ENCODE data around the gene CFAP299.

The CFAP299 gene

GRCh38 chr4:80576796-80577195 lies 241.3 kb downstream of the CFAP299 start:
- Histone ChIP-seq H3K4me3 (ENCODE audit: low read length) (no peak overlapping the region), H3K9ac (ENCODE audit: low read depth, low read length) (no peak overlapping the region), H3K9me3 (ENCODE audit: insufficient read depth, low read depth, low read length) (no peaks in the 10 kb centered on the region), H3K36me3 (ENCODE audit: insufficient read depth, low read depth, low read length) (no peaks in the 10 kb centered on the region), H3K27ac (ENCODE audit: low read length) (no peak overlapping the region), H3K27me3 (ENCODE audit: insufficient read depth, low read length) (no peaks in the 10 kb centered on the region), H3K4me1 (ENCODE audit: insufficient read depth, low read length) (no peaks in the 10 kb centered on the region)

GRCh38 chr4:80578001-80578400 lies 242.5 kb downstream of the CFAP299 start:
- Histone ChIP-seq H3K27me3 (ENCODE audit: insufficient read depth, low read length) (no peaks in the 10 kb centered on the region), H3K4me1 (ENCODE audit: insufficient read depth, low read length) (no peaks in the 10 kb centered on the region), H3K9me3 (ENCODE audit: insufficient read depth, low read depth, low read length) (no peaks in the 10 kb centered on the region), H3K4me3 (ENCODE audit: low read length) (no peak overlapping the region), H3K9ac (ENCODE audit: low read depth, low read length) (no peak overlapping the region), H3K27ac (ENCODE audit: low read length) (no peak overlapping the region), H3K36me3 (ENCODE audit: insufficient read depth, low read depth, low read length) (no peaks in the 10 kb centered on the region)

GRCh38 chr4:80585542-80585941 lies 250.0 kb downstream of the CFAP299 start:
- no peaks in the 10 kb centered on the region for H3K4me1 ChIP-seq (ENCODE audit: insufficient read depth, low read length)
- H3K27ac ChIP-seq (ENCODE audit: low read length) = no peak overlapping the region
- H3K9me3 ChIP-seq (ENCODE audit: insufficient read depth, low read depth, low read length) = no peaks in the 10 kb centered on the region
- no peaks in the 10 kb centered on the region for H3K36me3 ChIP-seq (ENCODE audit: insufficient read depth, low read depth, low read length)
- H3K9ac ChIP-seq (ENCODE audit: low read depth, low read length) = no peak overlapping the region
- no peaks in the 10 kb centered on the region for H3K27me3 ChIP-seq (ENCODE audit: insufficient read depth, low read length)
- H3K4me3 ChIP-seq (ENCODE audit: low read length) = no peak overlapping the region

GRCh38 chr4:80586716-80587115 lies 251.2 kb downstream of the CFAP299 start:
- Histone ChIP-seq H3K4me3 (ENCODE audit: low read length) (no peak overlapping the region), H3K9ac (ENCODE audit: low read depth, low read length) (no peak overlapping the region), H3K27ac (ENCODE audit: low read length) (no peak overlapping the region)

GRCh38 chr4:80587871-80588385 lies 252.4 kb downstream of the CFAP299 start:
- Histone ChIP-seq H3K4me3 (ENCODE audit: low read length) (no peak overlapping the region), H3K9ac (ENCODE audit: low read depth, low read length) (no peak overlapping the region), H3K27ac (ENCODE audit: low read length) (no peak overlapping the region), H3K36me3 (ENCODE audit: insufficient read depth, low read depth, low read length) (no peaks in the 10 kb centered on the region), H3K27me3 (ENCODE audit: insufficient read depth, low read length) (no peaks in the 10 kb centered on the region), H3K4me1 (ENCODE audit: insufficient read depth, low read length) (no peaks in the 10 kb centered on the region), H3K9me3 (ENCODE audit: insufficient read depth, low read depth, low read length) (no peaks in the 10 kb centered on the region)

More at GRCh38 chr4:80586716-80587115, 251.2 kb downstream of the CFAP299 start:
- H3K4me1 ChIP-seq (ENCODE audit: insufficient read depth, low read length) = no peaks in the 10 kb centered on the region
- no peaks in the 10 kb centered on the region for H3K36me3 ChIP-seq (ENCODE audit: insufficient read depth, low read depth, low read length)
- H3K27me3 ChIP-seq (ENCODE audit: insufficient read depth, low read length) = no peaks in the 10 kb centered on the region
- no peaks in the 10 kb centered on the region for H3K9me3 ChIP-seq (ENCODE audit: insufficient read depth, low read depth, low read length)

- Histone ChIP-seq H3K4me3 (ENCODE audit: low read length) (no peak overlapping the region), H3K9ac (ENCODE audit: low read depth, low read length) (no peak overlapping the region), H3K36me3 (ENCODE audit: insufficient read depth, low read depth, low read length) (no peaks in the 10 kb centered on the region), H3K27ac (ENCODE audit: low read length) (no peak overlapping the region), H3K4me1 (ENCODE audit: insufficient read depth, low read length) (no peaks in the 10 kb centered on the region), H3K27me3 (ENCODE audit: insufficient read depth, low read length) (no peaks in the 10 kb centered on the region), H3K9me3 (ENCODE audit: insufficient read depth, low read depth, low read length) (no peaks in the 10 kb centered on the region)
Measured at GRCh38 chr4:80592950-80593349, 257.4 kb downstream of the CFAP299 start.

GRCh38 chr4:80594701-80595100 lies 259.2 kb downstream of the CFAP299 start:
- H3K9ac ChIP-seq (ENCODE audit: low read depth, low read length) = no peak overlapping the region
- H3K36me3 ChIP-seq (ENCODE audit: insufficient read depth, low read depth, low read length) = no peaks in the 10 kb centered on the region
- H3K4me3 ChIP-seq (ENCODE audit: low read length) = no peak overlapping the region
- no peak overlapping the region for H3K27ac ChIP-seq (ENCODE audit: low read length)
- H3K27me3 ChIP-seq (ENCODE audit: insufficient read depth, low read length) = no peaks in the 10 kb centered on the region
- no peaks in the 10 kb centered on the region for H3K4me1 ChIP-seq (ENCODE audit: insufficient read depth, low read length)
- no peaks in the 10 kb centered on the region for H3K9me3 ChIP-seq (ENCODE audit: insufficient read depth, low read depth, low read length)

GRCh38 chr4:80608281-80608980 lies 272.9 kb downstream of the CFAP299 start:
- Histone ChIP-seq H3K9me3 (ENCODE audit: insufficient read depth, low read depth, low read length) (no peaks in the 10 kb centered on the region), H3K4me3 (ENCODE audit: low read length) (no peak overlapping the region), H3K27me3 (ENCODE audit: insufficient read depth, low read length) (no peaks in the 10 kb centered on the region), H3K4me1 (ENCODE audit: insufficient read depth, low read length) (no peaks in the 10 kb centered on the region), H3K36me3 (ENCODE audit: insufficient read depth, low read depth, low read length) (no peaks in the 10 kb centered on the region), H3K27ac (ENCODE audit: low read length) (no peak overlapping the region), H3K9ac (ENCODE audit: low read depth, low read length) (no peak overlapping the region)

- Histone ChIP-seq H3K9me3 (ENCODE audit: insufficient read depth, low read depth, low read length) (no peaks in the 10 kb centered on the region), H3K27me3 (ENCODE audit: insufficient read depth, low read length) (no peaks in the 10 kb centered on the region), H3K4me3 (ENCODE audit: low read length) (no peak overlapping the region), H3K36me3 (ENCODE audit: insufficient read depth, low read depth, low read length) (no peaks in the 10 kb centered on the region), H3K27ac (ENCODE audit: low read length) (no peak overlapping the region), H3K4me1 (ENCODE audit: insufficient read depth, low read length) (no peaks in the 10 kb centered on the region), H3K9ac (ENCODE audit: low read depth, low read length) (no peak overlapping the region)
Measured at GRCh38 chr4:80610199-80610598, 274.7 kb downstream of the CFAP299 start.

- H3K9me3 ChIP-seq (ENCODE audit: insufficient read depth, low read depth, low read length) = no peaks in the 10 kb centered on the region
- no peak overlapping the region for H3K9ac ChIP-seq (ENCODE audit: low read depth, low read length)
- no peaks in the 10 kb centered on the region for H3K36me3 ChIP-seq (ENCODE audit: insufficient read depth, low read depth, low read length)
- H3K27me3 ChIP-seq (ENCODE audit: insufficient read depth, low read length) = no peaks in the 10 kb centered on the region
- H3K4me1 ChIP-seq (ENCODE audit: insufficient read depth, low read length) = no peaks in the 10 kb centered on the region
- no peak overlapping the region for H3K27ac ChIP-seq (ENCODE audit: low read length)
- H3K4me3 ChIP-seq (ENCODE audit: low read length) = no peak overlapping the region
Measured at GRCh38 chr4:80610845-80611677, 275.5 kb downstream of the CFAP299 start.

- Histone ChIP-seq H3K36me3 (ENCODE audit: insufficient read depth, low read depth, low read length) (no peaks in the 10 kb centered on the region), H3K9ac (ENCODE audit: low read depth, low read length) (no peak overlapping the region), H3K4me3 (ENCODE audit: low read length) (no peak overlapping the region), H3K9me3 (ENCODE audit: insufficient read depth, low read depth, low read length) (no peaks in the 10 kb centered on the region), H3K27ac (ENCODE audit: low read length) (no peak overlapping the region), H3K27me3 (ENCODE audit: insufficient read depth, low read length) (no peaks in the 10 kb centered on the region), H3K4me1 (ENCODE audit: insufficient read depth, low read length) (no peaks in the 10 kb centered on the region)
Measured at GRCh38 chr4:80611678-80611979, 276.1 kb downstream of the CFAP299 start.

GRCh38 chr4:80613470-80613869 lies 277.9 kb downstream of the CFAP299 start:
- Histone ChIP-seq H3K9me3 (ENCODE audit: insufficient read depth, low read depth, low read length) (no peaks in the 10 kb centered on the region), H3K4me1 (ENCODE audit: insufficient read depth, low read length) (no peaks in the 10 kb centered on the region), H3K27ac (ENCODE audit: low read length) (no peak overlapping the region), H3K4me3 (ENCODE audit: low read length) (no peak overlapping the region), H3K27me3 (ENCODE audit: insufficient read depth, low read length) (no peaks in the 10 kb centered on the region), H3K9ac (ENCODE audit: low read depth, low read length) (no peak overlapping the region), H3K36me3 (ENCODE audit: insufficient read depth, low read depth, low read length) (no peaks in the 10 kb centered on the region)
